Measurements from ENCODE around the gene MAP2K6.

Gene MAP2K6

DNA sequence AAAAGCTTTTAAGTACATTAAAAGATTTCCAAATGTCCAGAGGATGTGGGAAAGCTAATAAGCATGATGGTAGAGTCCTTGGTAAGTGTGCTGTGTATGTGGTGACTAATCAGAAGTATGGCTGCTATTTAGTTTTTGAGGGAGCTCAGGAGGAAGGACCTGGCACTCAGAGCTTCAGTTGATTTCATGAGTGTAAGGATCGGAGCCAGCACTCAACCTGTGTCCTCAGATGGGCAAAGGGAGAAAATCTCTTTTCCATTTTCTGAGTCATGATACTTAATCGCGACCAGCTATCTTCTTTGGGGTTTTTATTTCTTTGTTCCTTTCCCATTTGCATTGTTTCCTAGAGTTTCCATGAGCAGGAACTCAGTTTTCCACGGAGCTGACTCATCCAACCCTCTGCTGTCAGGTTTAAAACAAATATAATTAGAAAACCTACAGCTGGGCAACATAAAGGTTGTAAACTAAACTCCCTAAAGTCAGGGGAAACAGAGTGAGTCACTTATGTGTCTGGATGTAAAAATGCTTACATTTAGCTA is 125.4 kb downstream of the MAP2K6 start:
- no peak for DNase-seq

DNA sequence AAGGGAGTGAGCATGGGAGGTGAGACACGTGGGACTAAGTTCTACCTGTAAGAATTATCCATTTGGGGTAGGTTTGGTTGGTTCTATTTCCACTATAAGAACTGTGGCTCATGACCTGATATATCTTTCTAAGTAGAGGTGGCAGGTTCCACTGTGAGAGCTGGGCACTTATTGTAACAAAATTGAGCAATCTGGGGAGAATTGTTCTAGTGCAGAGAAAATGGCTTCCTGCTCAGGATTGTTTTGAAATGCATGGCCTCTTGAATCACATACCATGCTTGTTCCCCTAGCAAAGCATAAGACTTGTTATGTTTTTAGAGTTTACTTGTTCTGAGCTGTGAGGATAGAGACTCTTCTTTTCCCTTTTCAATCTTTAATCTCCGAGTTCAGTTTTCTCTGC is 125.9 kb downstream of the MAP2K6 start:
- DNase-seq: no peak

DNA sequence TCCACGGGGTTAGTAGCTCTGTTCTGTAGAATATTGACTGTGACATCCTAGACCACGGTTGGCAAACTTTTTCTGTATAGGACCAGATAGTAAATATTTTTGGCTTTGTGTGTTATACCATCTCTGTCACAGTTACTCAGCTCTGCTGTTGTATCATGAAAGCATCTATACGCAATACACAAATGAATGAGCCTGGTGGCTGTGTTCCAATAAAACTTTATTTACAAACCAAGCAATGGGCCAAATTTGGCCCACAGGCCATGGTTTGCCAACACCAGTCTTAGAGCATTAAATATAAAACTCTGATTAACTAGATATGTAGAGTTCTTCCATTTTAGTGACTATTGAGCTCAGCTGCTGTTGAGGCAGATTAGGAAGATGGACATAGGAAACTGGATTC is 132.7 kb downstream of the MAP2K6 start:
- DNase-seq: no peak

DNA sequence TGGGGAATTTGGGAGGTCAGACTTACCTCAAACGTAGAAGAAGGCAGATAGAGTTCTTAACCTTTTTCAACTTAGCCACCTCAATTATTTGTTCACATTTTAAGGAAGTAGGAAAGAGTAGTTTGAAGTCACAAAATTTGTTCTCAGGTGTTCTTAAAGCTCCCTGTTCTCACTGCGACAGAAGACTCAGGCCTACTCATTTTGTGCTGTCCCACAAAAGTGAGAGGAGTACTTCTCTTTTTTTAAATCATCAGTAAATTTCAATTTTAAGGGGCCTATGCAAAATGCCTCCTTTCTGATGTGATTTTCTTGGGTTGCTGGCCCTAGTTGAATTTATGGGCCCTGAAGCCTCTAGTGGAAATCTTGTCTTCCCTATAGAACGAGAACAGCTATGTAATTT is 133.4 kb downstream of the MAP2K6 start:
- DNase-seq: no peak

DNA sequence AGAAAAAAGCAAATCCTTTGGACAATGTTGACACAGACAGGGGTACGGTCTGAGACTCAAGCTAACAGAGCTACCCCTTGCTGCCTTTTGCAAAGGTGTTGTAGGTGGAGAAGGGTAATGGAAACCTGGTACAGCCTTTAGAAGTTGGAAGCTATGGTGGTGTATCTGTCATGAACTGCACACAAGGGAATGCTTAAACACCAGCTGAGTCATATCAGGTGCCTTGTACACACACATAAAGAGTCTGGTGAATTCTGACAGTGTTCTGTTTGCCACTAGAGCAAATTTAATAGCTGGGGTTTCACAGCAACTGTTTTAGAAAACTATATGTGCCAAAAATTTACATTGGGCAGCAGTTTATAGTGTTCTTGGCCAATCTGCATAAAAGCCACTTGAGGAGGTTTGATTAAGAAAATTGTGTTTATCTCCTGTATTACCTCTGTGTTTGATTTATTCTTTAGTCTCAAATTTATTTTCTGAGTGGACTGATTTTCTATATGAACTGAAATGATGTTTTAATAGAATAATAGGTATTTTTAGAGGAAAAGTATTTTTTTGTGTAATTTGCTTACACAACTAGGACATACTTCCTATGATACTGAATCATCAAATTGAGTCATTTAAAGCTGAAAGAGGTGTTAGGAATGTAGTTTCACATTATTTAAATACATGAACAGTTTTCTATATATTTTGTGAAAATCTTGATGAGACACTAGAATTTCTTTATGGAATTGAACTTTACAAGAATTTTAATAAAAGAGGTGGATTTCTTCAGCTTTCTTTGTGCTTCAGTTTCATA is 136.9 kb downstream of the MAP2K6 start:
- no peak for DNase-seq

DNA sequence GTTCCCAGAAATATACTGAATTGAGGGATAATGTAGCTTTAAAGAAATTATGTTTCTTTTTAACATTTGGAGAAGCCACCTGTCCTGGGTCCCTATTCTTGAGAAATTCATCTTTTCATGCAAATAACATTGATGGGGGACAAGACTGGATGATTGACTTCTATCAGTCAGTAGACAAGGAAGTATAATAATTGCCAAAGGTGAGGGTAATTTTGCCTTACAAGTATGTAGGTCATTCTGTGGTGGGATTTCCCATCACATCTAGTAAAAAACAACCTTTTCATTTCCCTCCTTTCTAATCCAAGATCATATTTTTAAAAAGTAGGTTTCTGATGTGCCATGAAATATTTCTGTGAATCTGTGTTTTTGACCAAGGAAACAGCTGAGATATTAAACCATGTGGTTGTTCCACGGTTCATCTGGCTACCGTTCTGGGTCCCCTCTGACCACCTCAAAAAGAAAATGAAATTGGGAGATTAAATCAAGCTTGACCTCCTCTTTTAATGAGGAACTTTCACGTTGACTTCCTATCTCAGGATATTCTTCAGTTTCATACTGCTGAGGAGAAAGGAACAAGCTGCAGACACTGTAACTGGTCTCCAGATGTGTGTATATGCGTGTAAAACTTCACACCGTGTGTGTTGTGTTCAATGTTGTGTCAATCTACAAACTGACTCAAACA is 138.6 kb downstream of the MAP2K6 start:
- DNase-seq: no peak

DNA sequence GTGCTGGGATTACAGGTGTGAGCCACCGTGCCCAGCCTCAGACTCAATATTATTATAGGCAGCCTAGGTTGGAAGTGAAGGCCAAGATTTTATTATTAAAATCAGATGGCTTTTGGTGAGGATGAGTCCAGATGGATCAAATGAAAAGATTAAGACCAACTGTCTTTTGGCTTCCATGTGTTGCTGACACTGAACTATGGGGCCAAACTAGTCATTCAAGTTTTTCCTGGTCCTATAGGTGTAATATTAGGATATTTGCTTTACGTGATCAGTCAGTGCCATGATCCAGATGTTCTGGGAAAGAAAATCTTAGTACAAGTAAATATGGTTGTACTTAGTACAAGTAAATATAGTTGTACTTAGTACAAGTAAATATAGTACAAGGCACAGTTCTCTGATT is 140.6 kb downstream of the MAP2K6 start:
- DNase-seq: no peak

DNA sequence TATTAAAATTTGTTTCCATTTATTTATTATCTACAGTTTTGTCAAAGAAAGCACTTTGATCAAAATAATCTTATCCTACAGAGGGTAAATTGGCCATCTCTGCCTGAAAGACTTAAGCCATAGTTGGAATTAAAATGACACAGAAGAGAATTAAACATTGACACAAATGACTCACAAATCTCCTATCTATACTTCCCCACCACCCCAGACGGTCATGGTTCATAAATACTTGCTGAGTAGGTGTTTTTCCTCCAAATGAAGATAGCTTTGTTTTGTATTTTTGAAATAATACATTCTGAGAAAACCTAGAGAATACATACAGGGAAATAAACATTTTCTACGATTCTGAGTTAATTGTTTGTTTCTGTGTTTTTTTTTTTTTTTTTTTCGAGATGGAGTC is 142.8 kb downstream of the MAP2K6 start:
- DNase-seq: no peak

DNA sequence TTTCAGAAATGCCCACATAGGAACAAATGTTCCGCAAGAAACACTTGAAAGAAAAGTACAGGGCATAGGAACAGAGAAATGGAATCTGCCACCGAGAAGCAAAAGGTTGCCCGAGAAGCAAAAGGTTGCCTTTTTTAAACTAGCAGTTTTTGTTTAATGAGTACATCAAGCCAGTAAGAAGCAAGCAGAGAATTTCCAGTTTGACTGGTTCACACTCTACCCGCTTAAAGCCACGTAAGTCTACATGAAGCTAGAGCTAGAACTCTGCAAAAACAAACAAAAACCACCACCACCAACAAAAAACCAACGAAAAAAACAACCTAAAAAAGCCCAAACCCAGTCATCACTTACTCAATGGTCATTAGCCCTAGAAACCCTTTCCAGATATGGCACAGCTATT is 144.3 kb downstream of the MAP2K6 start:
- DNase-seq: no peak

DNA sequence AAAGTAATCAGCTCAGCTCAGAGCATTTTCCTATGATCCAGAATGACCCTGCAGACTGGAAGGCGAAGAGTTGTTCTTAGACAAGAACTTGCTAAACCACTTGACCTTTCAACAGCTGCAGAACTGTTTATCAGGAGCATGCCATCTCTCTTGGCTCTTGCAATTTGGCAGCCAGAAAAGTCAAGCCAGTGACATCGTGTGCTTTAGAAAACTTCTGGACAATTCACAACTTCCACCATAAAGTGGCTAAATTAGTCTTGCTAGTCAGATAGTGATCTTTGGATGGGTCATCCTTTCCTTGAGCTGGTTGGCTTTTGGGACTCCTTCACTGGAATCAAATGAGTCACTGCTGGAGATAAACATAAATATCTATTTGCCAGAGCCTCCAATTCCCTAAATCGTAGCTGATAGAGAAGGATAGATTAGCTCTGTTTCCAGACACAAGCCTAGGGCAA is 146.5 kb downstream of the MAP2K6 start:
- no peak for DNase-seq

DNA sequence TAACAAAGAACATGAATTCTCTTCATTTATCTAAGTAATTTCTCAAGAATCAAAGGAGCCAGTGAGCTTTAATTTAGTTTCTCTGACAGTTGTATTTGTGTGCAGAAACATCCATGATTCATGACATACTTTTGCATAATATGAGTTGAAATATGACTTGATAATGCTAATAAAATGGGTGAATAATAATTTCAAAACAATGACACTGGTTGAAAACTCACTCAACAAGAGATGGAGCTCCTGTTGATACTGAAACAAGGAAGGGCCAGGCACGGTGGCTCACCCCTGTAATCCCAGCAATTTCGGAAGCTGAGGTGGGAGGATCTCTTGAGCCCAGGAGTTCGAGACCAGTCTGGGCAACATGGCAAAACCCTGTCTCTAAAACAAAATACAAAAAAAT is 147.0 kb downstream of the MAP2K6 start:
- DNase-seq: no peak

DNA sequence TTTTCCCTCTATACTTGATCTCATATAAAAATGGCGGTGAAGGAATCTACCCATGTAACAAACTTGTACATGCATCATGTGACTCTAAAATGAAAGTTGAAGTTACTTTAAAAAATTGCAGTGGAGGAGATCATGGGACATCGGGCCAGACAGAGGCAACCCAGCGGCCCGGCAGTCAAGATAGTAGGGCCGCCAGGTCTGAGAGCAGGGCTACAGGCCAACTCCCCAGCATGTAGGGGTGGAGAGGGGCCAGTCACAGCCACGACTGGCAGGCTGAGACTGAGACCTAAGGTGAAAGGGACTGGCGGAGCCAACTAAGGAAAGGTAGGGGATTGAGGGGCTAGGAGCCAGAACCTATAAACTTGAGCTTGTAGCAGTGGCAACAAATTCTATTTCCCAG is 150.9 kb downstream of the MAP2K6 start:
- DNase-seq: no peak

DNA sequence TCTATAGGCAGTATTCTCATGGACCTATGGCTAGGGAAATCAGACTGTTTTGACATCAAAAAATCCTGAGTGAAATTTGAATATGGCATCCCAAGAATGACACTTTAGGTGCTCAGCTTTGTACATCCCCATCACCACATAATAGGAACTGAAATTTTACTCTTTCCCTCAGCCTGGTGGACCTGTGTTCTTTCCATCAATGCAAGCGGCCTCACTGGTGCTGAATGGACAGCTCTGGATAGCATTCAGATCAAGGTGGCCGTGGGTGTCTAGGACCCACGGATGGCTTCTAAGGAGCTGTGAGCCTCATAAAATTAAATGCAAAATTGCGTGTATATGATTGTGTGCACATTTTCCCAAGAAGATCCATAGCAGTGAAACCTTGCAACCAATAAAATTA is 152.6 kb downstream of the MAP2K6 start:
- DNase-seq: no peak

DNA sequence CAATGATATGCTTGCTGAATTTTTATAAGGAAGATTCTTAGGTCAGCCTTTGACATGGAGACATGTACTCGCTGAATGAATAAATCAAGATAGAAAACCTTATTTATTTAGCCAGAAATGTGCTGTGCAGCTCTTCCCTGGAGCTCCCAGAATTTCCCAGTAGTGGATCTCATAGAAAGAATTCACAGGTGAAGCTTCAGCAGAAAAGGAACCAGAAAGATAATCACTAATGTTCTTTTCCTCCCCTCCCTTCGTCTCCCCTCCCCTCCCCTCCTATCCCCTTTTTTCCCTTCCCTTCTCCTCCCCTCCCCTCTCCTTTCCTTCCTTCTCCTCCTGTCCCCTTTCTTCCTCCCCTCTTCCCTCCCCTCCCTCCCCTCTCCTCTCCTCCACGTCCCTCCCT is 158.2 kb downstream of the MAP2K6 start:
- DNase-seq: no peak

DNA sequence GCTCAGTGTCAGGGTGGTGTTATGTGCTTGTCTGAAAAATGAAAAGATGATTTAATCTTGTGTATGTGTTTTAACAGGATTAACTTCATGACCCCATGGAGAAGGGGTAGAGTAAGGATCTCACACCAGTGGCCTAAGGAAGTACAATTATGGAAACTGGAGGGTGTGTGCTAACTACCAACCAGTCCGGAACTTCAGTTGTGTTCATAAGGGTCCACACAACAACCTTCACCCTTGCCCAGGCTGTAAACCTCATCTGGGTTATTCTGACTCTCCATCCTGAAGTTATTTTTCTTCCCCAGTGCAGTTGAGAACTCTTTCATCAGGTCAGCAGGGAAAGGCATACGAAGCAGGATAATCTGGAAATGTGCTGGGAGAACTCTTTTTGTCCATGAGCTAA is 158.9 kb downstream of the MAP2K6 start:
- DNase-seq: no peak

DNA sequence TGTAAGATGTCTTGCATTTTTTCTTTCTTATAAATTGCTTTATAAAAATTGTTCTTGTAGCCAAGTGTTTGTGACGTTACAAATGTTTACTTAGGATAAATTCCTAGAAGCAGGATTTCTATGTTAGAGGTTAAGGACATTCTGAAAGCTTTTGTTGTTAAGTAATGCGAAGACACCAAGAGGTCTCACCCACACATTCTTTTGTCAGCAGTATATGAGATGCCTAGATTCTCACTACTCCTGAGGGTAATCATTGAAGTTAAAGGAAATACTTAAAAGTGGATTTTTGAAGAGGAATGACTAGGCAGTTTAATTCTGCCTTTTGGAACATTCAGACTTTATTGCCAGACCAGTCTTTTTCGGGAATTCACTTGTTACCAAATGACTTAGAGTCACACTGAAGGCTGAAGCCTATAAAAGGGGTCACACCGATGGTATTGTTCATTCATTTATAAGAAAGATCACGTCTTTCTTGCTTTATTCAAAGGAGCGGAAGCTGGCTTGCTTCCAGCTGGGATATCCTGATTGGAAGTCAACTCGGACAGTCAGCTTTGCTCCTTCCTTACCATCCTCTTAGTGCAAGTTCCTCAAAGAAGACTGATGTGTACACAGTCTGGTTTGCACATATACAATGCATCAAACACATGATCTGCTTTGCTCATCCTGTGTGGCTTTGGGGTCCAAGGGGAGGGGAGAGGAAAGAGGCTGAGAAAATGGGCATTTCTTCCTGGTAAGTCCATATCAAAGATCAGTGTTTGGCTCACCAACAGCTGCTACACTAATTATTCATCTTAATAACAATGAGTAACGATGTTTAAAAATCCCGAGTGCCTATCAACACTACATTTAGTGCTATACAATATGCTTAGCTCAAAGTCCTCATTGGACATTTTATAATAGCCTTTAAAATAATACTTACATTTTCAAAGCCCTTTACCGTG is 160.0 kb downstream of the MAP2K6 start:
- DNase-seq: no peak

DNA sequence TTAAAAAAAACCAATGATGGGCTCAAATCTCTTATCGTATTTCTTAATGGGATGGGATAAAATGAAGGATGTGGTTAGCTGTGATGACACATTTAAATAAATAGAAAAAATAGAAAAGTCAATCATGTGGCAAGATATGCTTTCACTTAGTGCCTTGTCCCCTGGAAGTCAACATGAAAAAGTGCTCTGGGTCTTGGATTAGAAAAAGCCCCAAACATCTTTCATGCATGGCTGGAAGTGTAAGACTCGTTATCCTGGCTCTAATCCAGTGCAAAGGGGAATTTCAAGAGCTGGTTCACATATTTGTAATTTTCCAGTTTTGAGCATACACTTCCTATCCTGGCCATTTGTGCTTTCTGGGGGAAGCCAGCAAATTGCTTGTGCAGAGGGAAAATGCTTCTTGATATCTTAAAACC is 160.9 kb downstream of the MAP2K6 start:
- no peak for DNase-seq

DNA sequence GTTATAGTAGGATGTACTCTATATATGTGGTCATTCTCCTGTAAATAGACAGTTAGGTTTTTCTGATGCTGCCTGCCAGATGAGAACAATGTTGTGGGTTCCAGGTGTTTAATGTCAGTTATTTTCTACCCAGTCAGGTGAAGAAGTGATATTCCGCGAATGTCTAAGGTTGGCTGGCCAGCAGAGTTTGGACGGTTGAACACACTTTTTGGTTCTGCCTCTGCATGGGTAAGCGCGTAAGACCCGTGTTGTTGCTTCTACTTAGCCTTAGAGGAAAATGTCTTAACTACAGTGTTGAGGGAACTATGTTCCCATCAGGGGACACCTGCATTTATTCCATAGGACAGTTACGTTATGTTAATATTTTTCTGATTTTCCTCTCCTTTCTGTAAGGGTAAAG is 162.6 kb downstream of the MAP2K6 start:
- DNase-seq: no peak

DNA sequence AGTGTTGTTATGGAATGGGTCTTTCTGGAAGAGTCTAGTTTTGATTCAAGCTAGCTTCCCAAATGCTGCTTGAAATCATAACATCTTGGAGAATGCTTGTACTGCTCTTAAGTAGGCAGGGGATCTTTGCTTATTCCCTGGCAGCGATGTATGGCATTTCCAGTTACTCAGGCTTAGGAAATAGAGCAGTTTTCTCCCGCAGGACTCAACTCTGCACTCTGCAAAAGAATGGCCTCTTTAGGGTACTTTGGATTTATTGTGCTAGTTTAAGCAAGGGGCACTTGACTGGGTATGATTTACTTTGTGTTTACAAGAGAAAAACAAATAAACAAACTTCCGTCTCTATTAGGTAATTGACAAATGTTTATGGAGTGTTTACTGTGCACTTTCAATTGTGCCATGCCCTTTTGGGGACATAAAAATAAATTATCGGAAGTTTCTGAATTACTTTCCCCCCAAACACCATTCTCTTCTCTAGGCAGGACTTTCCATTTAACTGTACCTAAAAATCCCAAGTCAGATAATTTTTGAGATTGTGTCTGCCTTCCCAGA is 164.0 kb downstream of the MAP2K6 start:
- no peak for DNase-seq

DNA sequence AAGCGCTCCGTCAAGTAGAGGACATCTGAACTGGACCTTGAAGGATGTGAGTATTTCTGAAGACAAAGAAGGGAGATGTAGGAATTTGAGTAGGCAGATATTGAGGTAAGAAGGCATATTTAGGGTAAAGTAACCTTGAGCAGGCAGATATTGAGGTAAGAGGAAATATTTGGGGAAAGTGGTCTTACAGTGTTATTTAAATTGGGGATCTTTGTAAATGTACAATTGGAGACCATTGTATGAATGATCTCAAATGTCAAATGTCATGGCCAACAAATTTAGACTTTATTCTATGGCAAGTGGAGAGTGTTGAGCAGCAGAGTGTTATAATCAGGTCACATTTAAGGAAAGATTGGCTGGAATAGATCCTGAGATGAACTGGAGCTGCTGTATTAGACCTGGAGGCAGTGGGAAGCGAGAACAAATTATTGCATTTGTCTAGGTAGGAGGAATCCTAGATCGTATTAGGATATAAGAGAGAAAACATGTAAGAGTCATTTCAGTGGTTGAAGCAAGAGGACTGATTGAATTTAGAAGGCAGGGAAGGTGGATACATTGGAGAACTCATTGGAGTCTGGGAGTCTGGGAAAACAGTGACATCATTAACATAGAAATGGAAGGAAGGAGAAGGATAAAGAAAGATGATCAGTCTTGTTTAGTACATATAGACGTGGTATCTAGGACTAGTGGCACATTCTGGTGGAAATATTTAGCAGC is 165.6 kb downstream of the MAP2K6 start:
- DNase-seq: no peak

DNA sequence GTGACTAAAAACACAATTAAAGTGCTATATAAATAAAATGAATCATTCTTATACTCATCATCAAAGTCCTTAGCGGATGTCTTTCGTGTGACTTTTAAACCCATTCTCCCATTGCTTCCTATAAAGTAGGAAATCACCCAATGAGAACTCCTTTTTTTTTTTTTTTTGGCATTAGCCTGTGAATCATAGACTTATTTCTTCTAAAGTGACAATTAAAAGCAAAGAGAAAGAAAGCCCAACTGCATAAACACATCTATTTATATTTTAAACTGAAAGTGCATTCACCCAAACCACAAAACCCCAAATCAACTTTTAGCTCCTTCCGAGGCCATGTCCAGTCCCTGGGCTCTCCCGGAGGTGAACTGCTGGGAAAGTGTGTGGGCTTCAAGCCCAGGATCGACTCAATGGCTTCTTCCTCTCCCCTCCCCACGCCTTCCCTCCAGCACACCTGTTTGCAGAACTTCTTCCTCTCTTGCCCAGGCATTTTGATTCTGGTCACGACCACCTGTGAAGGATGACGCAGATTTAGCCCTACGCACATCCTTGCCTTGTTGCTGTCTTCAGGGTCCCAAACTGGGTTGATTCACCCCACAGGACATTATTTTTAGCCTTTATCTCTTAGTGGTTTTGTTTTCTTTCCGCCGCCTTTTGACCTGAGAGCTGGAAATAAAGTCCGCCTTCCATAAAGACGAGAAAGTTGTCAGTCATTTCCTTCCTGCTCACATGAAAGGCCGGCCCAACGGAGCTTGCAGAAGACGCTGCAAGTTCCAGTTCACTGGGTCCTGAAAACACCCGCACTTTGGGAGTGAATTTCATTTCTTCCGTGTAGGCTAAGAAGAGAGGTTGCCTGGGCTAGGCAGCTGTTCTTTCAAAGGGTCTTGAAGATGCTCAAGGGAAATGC is 166.8 kb downstream of the MAP2K6 start:
- no peak for DNase-seq
